Measurements from ENCODE around the gene SEMA4D.

SEMA4D gene

DNA sequence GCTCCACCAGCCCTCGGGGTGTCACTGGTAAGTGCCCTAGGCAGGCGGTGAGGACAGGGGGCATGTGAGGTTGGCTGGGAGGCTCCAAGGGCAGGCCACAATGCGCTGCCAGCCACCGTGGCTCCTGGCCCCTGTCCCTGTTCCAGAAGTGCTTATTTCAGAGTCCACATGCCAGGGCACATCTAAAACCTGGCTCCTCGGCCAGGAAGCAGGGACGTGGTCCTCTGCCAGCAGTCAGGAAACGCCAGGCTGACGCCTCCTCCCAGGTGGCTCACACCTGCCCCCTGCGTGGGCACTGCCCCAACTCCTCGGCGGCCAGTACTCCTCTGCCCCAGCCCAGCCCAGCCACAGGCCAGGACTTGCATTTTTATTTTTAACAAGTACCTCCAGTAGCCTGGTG is 111.1 kb downstream of the SEMA4D start:
- TF ChIP-seq, protein P1, sequence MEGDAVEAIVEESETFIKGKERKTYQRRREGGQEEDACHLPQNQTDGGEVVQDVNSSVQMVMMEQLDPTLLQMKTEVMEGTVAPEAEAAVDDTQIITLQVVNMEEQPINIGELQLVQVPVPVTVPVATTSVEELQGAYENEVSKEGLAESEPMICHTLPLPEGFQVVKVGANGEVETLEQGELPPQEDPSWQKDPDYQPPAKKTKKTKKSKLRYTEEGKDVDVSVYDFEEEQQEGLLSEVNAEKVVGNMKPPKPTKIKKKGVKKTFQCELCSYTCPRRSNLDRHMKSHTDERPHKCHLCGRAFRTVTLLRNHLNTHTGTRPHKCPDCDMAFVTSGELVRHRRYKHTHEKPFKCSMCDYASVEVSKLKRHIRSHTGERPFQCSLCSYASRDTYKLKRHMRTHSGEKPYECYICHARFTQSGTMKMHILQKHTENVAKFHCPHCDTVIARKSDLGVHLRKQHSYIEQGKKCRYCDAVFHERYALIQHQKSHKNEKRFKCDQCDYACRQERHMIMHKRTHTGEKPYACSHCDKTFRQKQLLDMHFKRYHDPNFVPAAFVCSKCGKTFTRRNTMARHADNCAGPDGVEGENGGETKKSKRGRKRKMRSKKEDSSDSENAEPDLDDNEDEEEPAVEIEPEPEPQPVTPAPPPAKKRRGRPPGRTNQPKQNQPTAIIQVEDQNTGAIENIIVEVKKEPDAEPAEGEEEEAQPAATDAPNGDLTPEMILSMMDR (IDR thresholded peaks at IDR 0.05), result no peak

DNA sequence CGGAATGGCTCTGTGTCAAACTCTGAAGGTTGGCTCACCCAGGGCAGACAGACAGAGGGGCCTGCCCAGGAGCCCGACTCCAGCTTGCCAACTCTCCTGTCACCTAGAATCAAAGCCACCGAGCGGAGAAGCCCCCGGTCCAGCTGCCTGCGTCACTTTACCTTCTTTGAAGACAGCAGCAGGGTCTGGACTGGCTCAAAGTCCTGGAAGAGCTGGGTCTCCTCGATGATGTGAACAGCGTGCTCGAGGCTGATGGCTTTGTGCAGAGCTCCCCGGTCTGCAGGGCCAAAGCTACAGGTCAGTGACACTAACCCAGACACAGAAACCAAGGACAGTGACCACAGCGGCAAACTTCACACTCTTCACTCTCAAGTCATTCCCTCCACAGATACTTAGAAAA is 111.7 kb downstream of the SEMA4D start:
- TF ChIP-seq, protein P1 (IDR thresholded peaks at IDR 0.05), result no peak

DNA sequence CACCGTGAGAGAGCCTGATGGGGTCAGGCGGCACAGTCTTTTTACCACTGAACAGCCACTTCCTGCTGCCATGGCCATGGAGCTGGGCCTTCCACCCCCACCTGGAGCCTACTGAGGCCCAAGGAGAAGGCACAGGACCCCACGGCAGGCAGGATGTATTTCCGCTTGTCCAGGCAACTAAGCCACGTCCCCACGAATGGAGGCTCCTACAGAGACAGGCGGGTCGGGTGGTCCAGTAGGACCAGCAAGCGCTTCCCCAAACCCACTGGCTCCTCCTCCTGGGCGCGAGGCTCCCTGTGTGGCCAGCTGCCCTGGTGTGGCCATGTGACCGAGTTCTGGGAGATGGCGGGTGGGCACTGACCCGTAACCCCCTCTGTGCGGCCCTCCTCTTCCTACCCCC is 113.1 kb downstream of the SEMA4D start:
- TF ChIP-seq, protein P1 (IDR thresholded peaks at IDR 0.05), result no peak

DNA sequence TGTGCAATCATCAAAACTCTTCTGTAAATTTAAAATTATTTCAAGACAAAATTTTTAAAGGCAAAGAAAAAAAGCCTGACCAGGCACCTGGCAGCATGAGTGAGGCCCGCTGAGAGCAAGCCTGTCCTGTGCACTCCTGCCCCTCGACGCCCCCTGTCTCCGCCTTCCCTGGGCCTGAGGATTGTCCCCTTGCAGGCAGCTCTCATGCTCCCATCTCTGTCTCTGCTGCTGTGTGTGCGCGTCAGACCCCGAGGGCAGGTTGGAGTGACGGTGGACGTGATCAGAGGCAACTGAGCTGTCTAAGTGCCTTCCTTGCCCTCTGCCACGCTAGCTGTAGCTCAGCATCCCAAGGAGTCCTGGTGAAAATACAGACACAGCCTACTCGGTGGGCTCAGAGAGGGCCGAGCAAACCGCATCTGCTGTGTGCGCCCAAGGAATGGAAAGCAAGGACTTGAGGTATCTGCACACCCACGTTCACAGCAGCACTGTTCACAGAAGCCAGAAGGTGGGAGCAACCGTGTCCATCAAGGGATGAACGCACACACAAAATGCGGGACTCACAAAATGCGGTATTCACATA is 114.1 kb downstream of the SEMA4D start:
- TF ChIP-seq, protein P1 (IDR thresholded peaks at IDR 0.05), result no peak

DNA sequence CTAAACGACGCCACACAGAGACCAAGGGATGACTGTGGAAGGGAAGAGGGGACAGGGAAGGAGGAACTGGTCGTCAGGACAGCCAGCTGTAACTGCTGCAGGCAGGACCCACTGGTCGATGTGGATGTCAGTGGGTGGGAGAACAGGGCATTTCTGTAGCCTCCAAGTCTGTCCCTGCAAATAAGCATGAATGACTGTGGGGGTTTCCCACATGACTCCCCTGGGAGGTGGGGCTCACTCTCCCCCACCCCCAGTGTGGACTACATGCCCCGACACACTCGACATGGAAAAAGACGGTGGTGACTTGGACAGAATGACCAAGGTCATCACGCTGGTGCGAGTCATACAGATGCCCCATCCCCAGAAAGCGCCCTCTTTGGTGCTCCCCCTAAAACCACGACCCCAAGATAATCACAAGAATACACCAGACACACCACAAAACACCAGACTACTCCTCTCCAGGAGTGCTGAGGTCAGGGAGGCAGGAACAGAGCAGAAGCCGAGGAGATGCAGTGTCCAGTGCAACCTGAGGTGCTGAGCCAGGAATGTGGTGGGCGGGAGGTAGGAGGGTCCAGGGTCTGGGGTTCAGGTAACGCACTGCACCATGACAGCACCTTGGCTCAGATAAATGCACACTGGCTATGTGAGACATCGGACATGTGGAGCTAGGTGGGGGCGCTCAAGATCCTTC is 114.7 kb downstream of the SEMA4D start:
- TF ChIP-seq, protein P1 (IDR thresholded peaks at IDR 0.05), result no peak

DNA sequence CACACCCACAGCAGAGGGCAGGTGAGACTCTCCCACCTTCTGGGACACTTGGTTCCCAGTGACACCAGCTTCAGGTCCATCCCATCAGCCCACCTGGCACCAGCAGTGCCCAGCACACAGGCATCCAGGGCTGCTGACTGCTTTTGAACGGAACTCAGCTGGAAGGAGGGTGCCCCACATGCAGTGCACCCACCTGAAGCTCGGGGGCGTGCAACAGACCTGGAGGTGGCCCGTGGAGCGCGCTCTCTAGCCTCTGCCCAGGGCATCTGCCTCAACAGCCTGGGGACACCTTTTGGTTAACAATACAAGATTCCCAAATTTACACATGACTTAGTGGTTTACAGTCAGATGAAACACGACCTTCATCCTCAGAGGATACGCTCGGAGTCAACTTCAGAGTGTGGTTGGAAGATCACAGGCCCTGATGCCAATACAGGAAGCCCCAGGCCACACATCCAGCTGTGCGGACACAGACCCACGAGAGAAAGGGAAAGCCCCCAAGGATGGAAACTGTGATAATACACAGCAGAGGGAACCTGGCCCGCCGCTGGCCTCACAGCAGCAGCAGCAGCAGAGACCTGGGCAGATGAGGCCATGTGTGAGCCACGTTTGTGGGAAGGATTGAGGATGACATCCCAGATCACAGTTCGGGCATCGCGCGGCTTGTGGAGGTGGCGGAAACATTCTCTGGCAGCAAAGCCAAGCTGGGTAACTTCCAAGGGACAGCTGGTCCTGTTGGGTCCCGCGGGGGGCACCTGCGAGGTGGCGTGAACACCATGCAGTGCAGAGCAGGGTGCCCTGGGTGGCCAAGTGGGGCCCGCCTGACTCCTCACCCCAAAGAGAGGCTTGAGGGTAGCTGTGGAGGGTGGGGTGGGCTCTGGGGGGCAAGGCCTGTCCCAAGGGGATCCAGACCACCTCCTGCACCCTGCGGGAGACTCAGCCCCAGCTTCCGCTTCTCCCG is 115.6 kb downstream of the SEMA4D start:
- TF ChIP-seq, protein P1 (IDR thresholded peaks at IDR 0.05), result no peak

DNA sequence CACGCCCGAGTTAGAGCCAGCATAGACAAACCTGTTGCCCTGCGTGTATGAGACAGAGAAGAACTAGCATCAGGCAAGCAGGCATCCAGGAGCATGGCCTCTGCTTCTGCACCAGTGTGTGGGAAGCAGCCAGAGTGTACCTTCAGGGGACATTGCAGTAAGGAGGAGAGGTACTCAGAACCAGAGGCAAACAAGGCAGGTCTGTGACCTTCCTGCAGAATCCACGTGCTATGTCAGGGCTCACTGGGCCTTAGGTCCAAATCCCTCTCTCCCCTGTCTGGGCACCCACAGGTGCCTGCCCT is 116.7 kb downstream of the SEMA4D start:
- TF ChIP-seq, protein P1 (IDR thresholded peaks at IDR 0.05), result no peak
